WTC11 (cell line): ENCODE results near the gene SOAT2.

ENCODE experiments used
- NR3C1 ChIP-seq: sonication (generic); formaldehyde crosslinking; conservative IDR thresholded peaks from 2 replicates; pipeline ENCODE4 v1.8.1; 2023; ENCODE audit warnings: low read depth, mild to moderate bottlenecking, missing genetic modification reagents
- TF ChIP-seq, protein P1 (sequence below): sonication (generic); formaldehyde crosslinking; IDR thresholded peaks from 2 replicates; pipeline ENCODE4 v1.8.1; 2022; ENCODE audit warnings: low read depth, mild to moderate bottlenecking, moderate library complexity, missing genetic modification reagents, borderline replicate concordance
- TF ChIP-seq, protein P2 (sequence below): fragments of 200-600 bp; IDR thresholded peaks from 2 replicates; pipeline ENCODE4 v1.8.0; 2022; ENCODE audit warnings: antibody characterized with exemption

DNA sequence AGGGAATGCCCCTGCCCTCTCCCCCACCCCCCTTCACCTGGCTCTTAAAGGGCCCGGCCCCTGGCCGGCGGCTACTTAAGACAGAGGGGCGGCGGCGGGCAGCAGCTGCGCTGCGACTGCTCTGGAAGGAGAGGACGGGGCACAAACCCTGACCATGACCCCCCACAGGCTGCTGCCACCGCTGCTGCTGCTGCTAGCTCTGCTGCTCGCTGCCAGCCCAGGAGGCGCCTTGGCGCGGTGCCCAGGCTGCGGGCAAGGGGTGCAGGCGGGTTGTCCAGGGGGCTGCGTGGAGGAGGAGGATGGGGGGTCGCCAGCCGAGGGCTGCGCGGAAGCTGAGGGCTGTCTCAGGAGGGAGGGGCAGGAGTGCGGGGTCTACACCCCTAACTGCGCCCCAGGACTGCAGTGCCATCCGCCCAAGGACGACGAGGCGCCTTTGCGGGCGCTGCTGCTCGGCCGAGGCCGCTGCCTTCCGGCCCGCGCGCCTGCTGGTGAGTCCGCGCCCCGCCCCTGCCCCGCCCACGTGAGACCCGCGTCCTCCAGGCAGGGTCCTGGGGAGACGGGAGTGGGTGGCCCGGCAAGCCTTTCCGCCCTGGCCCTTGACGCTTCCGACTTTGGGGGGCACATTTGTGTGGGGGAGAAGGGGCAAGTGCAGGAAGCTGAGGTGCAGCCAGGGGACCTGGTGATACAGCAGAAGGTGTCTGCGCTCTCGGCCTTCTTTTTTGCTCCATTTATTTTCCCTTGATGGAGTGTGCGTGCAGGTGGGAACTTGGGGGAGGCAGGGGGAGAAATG, 5.5 kb upstream of the SOAT2 start, which contains the start of gene IGFBP6:
- TF ChIP-seq, protein P1, sequence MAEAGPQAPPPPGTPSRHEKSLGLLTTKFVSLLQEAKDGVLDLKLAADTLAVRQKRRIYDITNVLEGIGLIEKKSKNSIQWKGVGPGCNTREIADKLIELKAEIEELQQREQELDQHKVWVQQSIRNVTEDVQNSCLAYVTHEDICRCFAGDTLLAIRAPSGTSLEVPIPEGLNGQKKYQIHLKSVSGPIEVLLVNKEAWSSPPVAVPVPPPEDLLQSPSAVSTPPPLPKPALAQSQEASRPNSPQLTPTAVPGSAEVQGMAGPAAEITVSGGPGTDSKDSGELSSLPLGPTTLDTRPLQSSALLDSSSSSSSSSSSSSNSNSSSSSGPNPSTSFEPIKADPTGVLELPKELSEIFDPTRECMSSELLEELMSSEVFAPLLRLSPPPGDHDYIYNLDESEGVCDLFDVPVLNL = no peak
- TF ChIP-seq, protein P2, sequence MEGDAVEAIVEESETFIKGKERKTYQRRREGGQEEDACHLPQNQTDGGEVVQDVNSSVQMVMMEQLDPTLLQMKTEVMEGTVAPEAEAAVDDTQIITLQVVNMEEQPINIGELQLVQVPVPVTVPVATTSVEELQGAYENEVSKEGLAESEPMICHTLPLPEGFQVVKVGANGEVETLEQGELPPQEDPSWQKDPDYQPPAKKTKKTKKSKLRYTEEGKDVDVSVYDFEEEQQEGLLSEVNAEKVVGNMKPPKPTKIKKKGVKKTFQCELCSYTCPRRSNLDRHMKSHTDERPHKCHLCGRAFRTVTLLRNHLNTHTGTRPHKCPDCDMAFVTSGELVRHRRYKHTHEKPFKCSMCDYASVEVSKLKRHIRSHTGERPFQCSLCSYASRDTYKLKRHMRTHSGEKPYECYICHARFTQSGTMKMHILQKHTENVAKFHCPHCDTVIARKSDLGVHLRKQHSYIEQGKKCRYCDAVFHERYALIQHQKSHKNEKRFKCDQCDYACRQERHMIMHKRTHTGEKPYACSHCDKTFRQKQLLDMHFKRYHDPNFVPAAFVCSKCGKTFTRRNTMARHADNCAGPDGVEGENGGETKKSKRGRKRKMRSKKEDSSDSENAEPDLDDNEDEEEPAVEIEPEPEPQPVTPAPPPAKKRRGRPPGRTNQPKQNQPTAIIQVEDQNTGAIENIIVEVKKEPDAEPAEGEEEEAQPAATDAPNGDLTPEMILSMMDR = no peak
- no peak for TF ChIP-seq NR3C1 (CRISPR knock-in tag)
